Progenitor cell of endocrine pancreas (in vitro differentiated cells): ENCODE data around the gene PDIA3. TPM values are rescaled to one million over a fixed set of nuclear protein-coding genes. Genes with fewer than 3 reads are reported as not detected.

Experiments used
- DNase-seq: peaks from one replicate; pipeline ENCODE4 v3.0.0; 2021; ENCODE audit warnings: low spot score; ENCODE audit not compliant: unreplicated experiment
- H3K27ac Mint-ChIP-seq: 2 replicates; pipeline ENCODE4 v1.8.0; 2021; ENCODE audit warnings: mild to moderate bottlenecking, moderate library complexity, mixed read lengths
- H3K27me3 Mint-ChIP-seq: 2 replicates; pipeline ENCODE4 v1.8.0; 2021; ENCODE audit warnings: mixed read lengths
- H3K36me3 Mint-ChIP-seq: 2 replicates; pipeline ENCODE4 v1.8.0; 2022; ENCODE audit warnings: mixed read lengths; ENCODE audit not compliant: insufficient read depth
- H3K4me1 Mint-ChIP-seq: 2 replicates; pipeline ENCODE4 v1.8.0; 2021; ENCODE audit warnings: low read depth, mixed read lengths
- H3K4me3 Mint-ChIP-seq: 2 replicates; pipeline ENCODE4 v1.8.0; 2021; ENCODE audit warnings: low read depth, mild to moderate bottlenecking, moderate library complexity, mixed read lengths
- H3K9me3 Mint-ChIP-seq: 2 replicates; pipeline ENCODE4 v1.8.0; 2021; ENCODE audit warnings: low read depth, mixed read lengths
- CTCF ChIP-seq: fragments of 200-600 bp; sonication (generic); IDR thresholded peaks from one replicate; pipeline ENCODE4 v1.5.0; 2021; ENCODE audit warnings: antibody characterized with exemption, mild to moderate bottlenecking; ENCODE audit not compliant: unreplicated experiment
- total RNA-seq: library from RNA; stranded (reverse); gene quantifications from 2 replicates; pipeline ENCODE4 v1.2.1, GENCODE V29; 2021

Gene PDIA3
- total RNA-seq, 1 donor from 2014 or later, result 520 TPM

GRCh38 chr15:43795197-43795596, 49.0 kb downstream of the PDIA3 start:
- DNase-seq, result no peak
- no peak overlapping the region for H3K27ac Mint-ChIP-seq
- no peak for TF ChIP-seq CTCF
- H3K9me3 Mint-ChIP-seq, result no peaks in the 10 kb centered on the region
- H3K4me3 Mint-ChIP-seq, result no peak overlapping the region
- H3K4me1 Mint-ChIP-seq, result peaks cover 26% of the 10 kb centered on the region
- H3K36me3 Mint-ChIP-seq, result peaks cover 19% of the 10 kb centered on the region
- no peaks in the 10 kb centered on the region for H3K27me3 Mint-ChIP-seq

DNA sequence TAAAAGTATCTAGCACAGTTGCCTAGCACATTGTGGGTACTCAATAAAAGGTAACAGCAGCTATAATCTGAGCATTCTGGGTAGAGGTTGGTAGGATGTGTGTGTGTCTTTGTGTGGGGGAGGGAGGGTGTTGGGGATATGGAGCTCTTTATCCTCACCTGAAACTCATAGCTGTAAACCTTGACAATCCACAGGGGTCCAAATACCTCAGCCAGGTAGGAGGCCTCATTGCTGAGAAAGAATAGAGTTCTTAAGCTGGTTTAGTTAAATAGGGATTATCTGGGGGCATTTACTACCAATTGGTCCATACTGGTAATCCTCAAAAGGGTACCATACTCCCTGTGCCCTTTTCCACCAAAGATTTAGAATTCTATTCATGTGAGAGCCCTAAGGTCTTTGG, 49.8 kb downstream of the PDIA3 start:
- no peaks in the 10 kb centered on the region for H3K9me3 Mint-ChIP-seq
- H3K4me1 Mint-ChIP-seq, result peaks cover 30% of the 10 kb centered on the region
- no peak overlapping the region for H3K27ac Mint-ChIP-seq
- no peak overlapping the region for H3K4me3 Mint-ChIP-seq
- no peak for DNase-seq
- no peak for TF ChIP-seq CTCF
- H3K27me3 Mint-ChIP-seq, result no peaks in the 10 kb centered on the region
- H3K36me3 Mint-ChIP-seq, result peaks cover 22% of the 10 kb centered on the region

GRCh38 chr15:43796566-43796965, 50.3 kb downstream of the PDIA3 start:
- Mint-ChIP-seq H3K27me3 (no peaks in the 10 kb centered on the region), H3K27ac (peak overlapping the region; percentile 15), H3K9me3 (no peaks in the 10 kb centered on the region), H3K4me1 (peaks cover 34% of the 10 kb centered on the region), H3K4me3 (no peak overlapping the region), H3K36me3 (peaks cover 22% of the 10 kb centered on the region)
- no peak for DNase-seq
- TF ChIP-seq CTCF, result no peak

- Mint-ChIP-seq H3K9me3 (no peaks in the 10 kb centered on the region), H3K4me1 (peaks cover 21% of the 10 kb centered on the region), H3K36me3 (peaks cover 22% of the 10 kb centered on the region), H3K4me3 (peak overlapping the region; percentile 45), H3K27ac (no peak overlapping the region), H3K27me3 (no peaks in the 10 kb centered on the region)
- no peak for TF ChIP-seq CTCF
- DNase-seq, result no peak
Measured at GRCh38 chr15:43799209-43799944, 53.1 kb downstream of the PDIA3 start.

GRCh38 chr15:43799945-43800285, 53.7 kb downstream of the PDIA3 start, which contains the start of gene SERINC4:
Gene SERINC4 (minus strand): TSS chr15:43800220. CDS start chr15:43799986, 234 bp downstream.
- no peak for TF ChIP-seq CTCF
- Mint-ChIP-seq H3K36me3 (peaks cover 17% of the 10 kb centered on the region), H3K27ac (peak within 1 kb of the TSS; percentile 98), H3K9me3 (no peaks in the 10 kb centered on the region), H3K4me1 (peaks cover 16% of the 10 kb centered on the region), H3K27me3 (no peaks in the 10 kb centered on the region), H3K4me3 (peak within 1 kb of the TSS; percentile 100)
- no peak for DNase-seq
